GM19193 (cell line): ENCODE measurements around the gene LGI1.

ENCODE experiments used
- POLR2A ChIP-seq: IDR thresholded peaks from 4 replicates; pipeline ENCODE4 v1.6.1; 2011; ENCODE audit not compliant: insufficient read depth, insufficient read length; ENCODE audit errors: extremely low read depth

Gene LGI1

DNA sequence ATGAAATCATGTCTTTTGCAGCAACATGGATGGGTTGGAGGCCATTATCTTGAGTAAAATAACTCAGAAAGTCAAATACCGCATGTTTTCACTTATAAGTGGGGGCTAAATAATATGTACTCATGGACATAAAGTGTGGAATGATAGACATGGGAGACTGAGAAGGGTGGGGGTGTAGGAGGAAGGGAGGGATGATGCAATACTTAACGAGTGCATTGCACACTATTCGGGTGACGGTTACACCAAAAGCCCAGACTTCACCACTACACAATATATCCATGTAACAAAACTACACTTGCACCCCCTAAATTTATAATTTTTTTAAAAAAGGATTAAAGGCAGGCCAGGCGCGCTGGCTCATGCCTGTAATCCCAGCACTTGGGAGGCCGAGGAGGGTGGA lies 13.6 kb downstream of the LGI1 start:
- TF ChIP-seq POLR2A, result no peak

DNA sequence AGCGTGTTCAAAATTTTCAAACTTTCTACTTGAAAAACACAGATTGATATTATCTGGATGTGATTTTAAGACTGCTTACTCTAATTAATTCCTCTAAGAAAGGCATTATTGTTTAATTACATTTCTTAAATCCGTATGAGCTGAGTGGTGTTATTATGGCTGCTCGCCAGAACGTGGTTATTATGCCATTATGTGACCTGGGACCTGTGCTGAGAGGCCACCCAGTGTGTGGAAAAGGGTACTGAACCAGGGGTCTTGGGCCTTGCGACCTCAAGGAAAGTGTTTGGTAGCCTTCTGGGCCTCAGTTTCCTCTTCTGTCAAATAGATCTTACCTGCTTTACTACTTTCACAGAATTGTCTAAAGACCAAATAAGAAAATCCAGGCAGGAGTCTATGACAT lies 15.4 kb downstream of the LGI1 start:
- TF ChIP-seq POLR2A, result no peak

- TF ChIP-seq POLR2A, result no peak
These were observed 16.0 kb downstream of the LGI1 start for GRCh38 chr10:93773705-93774104.

DNA sequence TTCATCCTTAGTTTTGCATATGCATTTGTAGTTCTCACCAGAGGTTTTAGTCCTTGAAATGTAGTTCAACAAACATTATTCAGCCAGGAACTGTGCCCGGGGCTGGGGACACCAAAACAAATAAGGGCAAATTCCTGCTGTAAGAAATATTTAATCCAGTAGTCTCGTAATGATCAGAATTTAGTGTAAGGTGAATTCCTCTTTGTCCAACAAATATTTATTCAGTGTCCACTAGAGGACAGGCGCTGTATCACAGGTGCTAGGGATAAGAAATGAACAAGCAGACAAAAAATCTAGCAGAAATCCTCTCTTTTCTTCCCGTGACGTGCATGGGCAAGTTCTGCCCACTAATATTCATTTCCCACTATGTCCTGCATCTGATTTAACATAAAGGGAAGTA lies 17.6 kb downstream of the LGI1 start:
- TF ChIP-seq POLR2A, result no peak

DNA sequence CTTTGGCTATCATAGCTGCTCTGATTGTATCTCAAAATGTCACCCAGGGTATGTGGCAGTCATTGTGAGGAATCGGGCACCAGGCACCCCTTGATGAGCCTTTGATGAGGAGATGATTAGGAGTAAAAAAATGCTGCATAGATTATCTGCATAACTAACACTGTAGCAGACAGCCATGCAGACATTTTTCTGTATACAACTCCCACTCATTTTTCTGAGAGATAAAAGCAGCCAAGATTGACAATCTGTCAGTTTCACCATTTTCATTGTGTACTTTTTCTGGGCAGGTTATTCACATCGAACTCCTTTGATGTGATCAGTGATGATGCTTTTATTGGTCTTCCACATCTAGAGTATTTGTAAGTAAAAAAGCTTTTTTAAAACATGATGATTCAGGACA lies 19.4 kb downstream of the LGI1 start:
- TF ChIP-seq POLR2A, result no peak

- no peak for TF ChIP-seq POLR2A
These were observed 26.3 kb downstream of the LGI1 start for GRCh38 chr10:93784059-93784458.

DNA sequence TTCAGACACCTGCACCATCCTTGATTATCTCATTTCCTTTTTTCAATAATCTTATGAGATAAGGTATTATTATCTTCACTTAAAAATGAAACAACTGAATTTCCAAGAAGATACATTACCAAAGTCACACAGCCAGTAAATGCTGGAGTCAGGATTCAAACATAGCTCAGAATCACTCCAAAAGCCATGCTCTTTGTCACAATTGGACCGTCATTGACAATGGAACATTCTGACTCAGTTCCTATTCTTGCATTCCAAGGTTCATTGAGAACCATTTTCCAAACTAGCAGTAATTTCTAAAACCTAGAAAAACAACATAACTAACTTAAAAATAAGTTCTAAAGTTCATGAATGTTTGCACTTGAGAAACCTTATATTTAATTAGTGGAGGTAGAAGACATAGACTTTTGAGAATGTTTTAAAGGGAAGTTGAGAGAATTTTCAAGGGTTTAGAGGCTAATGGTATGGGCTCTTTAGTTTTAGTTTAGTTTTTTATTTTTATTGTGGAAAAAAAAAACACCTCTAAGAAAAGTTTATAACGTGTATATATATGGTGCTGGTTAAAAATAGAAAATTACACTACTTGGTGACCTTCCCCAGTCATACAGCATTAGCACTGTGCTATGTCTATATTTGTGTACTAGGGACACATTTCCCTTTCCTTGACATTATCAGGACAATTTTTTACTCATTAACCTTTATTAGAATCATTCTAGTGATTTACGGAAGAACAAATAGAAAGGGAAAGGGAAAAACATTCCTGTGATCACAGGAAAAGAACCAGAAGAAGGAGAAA lies 30.9 kb downstream of the LGI1 start:
- TF ChIP-seq POLR2A, result no peak

- TF ChIP-seq POLR2A, result no peak
These were observed 32.7 kb downstream of the LGI1 start for GRCh38 chr10:93790439-93790838.

DNA sequence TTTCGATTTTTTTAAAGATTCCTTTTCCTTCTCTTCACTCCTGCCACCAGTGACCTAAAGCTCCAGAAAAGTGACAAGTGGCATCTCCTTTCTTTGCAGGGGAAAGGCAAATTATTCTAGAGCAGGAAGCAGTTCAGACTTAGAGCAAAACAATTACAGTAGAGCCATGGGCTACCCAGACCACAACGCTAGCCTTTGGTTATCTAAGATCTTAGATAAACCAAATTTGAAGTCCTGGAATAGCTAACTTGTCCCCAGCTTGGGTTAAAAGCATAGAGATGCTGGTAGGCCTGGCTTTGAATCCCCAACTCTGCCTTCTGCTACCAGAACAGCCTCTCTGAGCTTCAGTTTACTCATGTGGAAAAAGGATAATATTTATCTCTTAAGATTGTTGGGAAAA lies 38.4 kb downstream of the LGI1 start:
- TF ChIP-seq POLR2A, result no peak

- no peak for TF ChIP-seq POLR2A
These were observed 40.1 kb downstream of the LGI1 start for GRCh38 chr10:93797825-93798224.

GRCh38 chr10:93799155-93799708 lies 41.5 kb downstream of the LGI1 start:
- TF ChIP-seq POLR2A, result no peak

DNA sequence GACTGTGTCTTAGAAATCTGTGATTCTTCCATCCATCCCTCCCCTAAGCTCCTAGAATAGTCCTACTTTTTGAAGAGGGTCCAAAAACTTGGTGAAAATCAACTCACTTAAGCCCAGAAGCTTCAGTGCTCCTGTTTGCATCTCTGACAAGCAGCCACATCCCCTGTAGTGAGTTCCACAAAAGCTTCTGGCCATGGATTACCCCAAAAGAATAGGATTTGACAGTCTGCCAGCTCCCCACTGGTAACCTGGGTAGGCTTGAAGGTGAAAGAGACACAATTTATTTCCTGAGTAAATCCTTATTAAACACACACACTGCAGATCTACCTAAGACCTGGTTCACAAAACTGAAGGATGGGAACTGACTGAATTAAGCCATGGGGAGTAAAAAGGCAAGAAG lies 46.5 kb downstream of the LGI1 start:
- no peak for TF ChIP-seq POLR2A

DNA sequence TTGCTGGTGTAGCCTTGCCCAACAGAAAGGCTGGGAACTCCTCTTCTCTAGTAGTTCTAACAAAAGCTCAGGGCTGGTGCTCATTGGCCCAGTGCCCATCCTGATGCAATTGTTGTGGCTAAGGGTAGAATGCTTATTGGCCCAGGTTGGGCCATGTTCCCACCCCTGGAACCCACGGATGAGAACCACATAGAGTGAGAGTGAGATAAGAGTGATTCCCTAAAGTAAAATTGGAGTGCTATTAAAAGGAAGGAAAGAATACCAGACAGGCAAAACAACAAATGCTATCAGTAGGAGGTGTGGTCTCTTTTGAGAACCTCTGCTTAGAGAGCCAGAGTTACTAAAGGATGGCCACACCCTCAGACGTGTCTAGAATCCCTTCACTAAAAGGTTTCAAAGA lies 49.2 kb downstream of the LGI1 start:
- no peak for TF ChIP-seq POLR2A

DNA sequence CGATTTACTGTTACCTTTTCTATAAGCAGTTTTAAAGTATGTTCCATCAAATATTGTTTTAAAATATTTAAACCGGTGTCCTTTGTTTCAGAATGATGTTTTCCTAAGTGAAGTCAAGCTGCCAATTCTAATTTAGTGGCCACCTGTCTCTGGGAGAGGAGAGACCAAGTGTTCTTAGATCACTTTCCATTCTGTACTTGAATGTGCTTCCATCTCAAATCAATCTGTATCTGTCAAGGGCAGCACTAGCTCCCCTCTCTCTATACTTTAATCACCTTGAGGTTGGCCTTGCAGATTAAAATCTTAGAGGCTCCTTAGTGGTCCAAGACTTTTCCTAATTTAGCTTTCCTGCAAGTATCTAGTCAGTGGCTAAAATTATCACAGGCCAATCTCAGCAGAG lies 49.6 kb downstream of the LGI1 start:
- TF ChIP-seq POLR2A, result no peak

DNA sequence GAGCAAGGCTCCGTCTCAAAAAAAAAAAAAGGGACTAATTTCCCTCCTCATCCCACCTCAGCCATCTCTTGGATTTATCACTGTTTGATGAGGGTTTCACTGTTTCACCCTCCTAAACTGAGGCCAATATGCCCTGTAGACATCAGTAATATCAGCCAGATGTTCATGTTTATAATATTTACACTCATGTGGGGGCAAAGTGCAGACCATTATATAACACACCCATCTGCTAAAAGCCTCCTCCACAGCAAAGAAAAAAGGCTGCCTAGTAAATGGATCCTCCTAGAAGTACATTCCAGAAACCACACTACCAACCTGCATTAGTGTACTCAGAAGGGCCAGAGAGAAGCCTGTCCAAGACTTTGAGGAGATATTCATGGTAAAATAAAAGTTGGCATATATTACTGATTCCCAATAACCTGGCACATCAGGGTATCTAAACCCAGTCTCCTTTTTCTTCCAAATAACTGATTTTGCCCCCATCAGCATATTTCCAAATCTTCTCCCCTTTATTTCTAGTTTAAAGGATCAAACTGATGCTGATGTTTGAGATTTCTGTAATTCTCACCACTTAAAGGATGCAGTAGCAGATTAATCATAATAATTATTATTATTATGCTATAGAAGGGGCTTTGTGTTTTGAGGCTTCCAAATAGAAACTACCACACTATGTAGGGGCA lies 55.1 kb downstream of the LGI1 start:
- TF ChIP-seq POLR2A, result no peak
